H1 (cell line): Measurements from ENCODE around the gene AP1S3.

Source experiments
- EGR1 ChIP-seq: IDR thresholded peaks from 2 replicates; pipeline ENCODE4 v1.6.1; 2011; ENCODE audit warnings: low read depth, low read length, borderline replicate concordance
- POLR2A ChIP-seq, 2 experiments: IDR thresholded peaks; 1 replicate in 1 of 2; 2 replicates in 1 of 2; pipeline ENCODE4 v1.6.1; 2011; ENCODE audit warnings: low read depth in 2 of 2, low read length in 2 of 2, mild to moderate bottlenecking in 2 of 2; ENCODE audit errors: control extremely low read depth in 1 of 2
- POLR2AphosphoS5 ChIP-seq: IDR thresholded peaks from 2 replicates; pipeline ENCODE4 v1.6.1; 2011; ENCODE audit warnings: low read depth, low read length
- SIN3A ChIP-seq, 2 experiments: IDR thresholded peaks in 1 of 2; conservative IDR thresholded peaks in 1 of 2; 2 replicates each; pipeline ENCODE4 v1.6.1; 2011 to 2012; ENCODE audit warnings: low read length in 2 of 2, improper control_type of control experiment in 1 of 2, low read depth in 1 of 2, mild to moderate bottlenecking in 1 of 2

GRCh38 chr2:223732346-223732745 lies 105.0 kb downstream of the AP1S3 start:
- TF ChIP-seq POLR2A (IDR thresholded peaks at IDR 0.05; ENCODE audit: control extremely low read depth in 1 of 2, low read depth in 2 of 2, low read length in 2 of 2) (no peak), POLR2AphosphoS5 (no peak), EGR1 (no peak), SIN3A (conservative IDR thresholded peaks at IDR 0.05 in 1 of 2, IDR thresholded peaks at IDR 0.05 in 1 of 2; ENCODE audit: low read depth in 1 of 2, low read length in 2 of 2) (no peak)
